Ureter (tissue), 1 donor: ENCODE results near the gene SLC25A45. TPM values are rescaled to one million over a fixed set of nuclear protein-coding genes. Genes with fewer than 3 reads are reported as not detected.

Experiments used
- DNase-seq: peaks from one replicate; pipeline ENCODE4 v3.0.0-alpha.2; 2020; ENCODE audit warnings: low spot score
- total RNA-seq: library from RNA; stranded (reverse); gene quantifications from one replicate; pipeline ENCODE4 v1.2.4, GENCODE V29; 2023
- donor health status: DM: yes; HTN: yes; CAD: no.

The SLC25A45 gene
- total RNA-seq, 1 donor from 2014 or later = 9.4 TPM

DNA sequence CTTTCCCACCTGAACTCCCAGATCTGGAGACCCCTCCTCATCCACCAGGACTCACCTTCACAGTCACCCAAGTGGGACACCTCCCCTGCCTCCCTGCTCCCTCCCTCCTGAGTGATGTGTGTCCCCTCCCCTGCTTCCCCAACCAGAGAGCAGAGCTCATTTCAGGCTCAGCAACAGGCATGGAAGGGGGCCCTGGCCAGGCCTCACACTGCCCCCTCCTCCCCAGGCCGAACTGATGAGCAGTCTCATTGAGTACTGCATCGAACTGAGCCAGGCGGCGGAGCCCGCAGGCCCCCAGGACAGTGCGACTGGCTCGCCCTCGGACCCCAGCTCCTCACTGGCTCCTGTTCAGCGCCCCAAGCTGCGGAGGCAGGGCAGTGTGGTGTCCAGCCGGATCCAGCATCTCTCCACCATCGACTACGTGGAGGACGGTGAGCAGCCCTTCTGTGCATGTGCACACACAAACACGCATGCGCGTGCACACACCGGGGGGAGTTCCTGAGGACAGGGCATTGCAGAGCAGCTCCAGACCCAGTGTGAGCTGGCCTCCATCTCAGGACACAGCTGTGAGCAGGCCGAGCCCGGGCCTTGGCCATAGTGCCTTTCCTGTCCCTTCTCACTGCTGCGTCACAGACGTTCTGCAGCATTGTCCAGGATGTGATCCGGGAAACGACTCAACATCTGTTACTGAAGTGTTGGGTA is 22.3 kb upstream of the SLC25A45 start:
- no peak for DNase-seq

DNA sequence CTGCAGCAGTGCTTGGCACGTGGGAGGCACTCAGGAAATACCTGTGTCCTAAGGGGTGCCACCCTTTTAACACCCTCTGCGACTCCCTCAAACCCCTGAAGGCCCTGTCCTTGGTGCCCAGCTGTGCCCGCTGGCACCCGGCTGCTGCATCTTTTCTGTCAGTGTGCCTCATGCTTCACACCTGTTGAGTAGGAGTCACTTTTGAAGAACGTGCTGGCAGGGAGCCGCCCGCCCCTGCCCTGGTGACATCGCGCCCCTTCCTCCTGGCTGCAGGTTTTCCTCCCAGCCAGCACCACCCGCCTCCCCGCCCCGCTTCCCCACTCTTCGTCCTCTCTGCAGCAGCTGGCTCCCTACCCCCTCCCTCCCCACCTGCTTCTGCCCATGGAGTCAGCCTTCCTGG is 21.8 kb upstream of the SLC25A45 start:
- DNase-seq = no peak

- no peak for DNase-seq
These were observed 21.2 kb upstream of the SLC25A45 start for GRCh38 chr11:65403607-65404121.

DNA sequence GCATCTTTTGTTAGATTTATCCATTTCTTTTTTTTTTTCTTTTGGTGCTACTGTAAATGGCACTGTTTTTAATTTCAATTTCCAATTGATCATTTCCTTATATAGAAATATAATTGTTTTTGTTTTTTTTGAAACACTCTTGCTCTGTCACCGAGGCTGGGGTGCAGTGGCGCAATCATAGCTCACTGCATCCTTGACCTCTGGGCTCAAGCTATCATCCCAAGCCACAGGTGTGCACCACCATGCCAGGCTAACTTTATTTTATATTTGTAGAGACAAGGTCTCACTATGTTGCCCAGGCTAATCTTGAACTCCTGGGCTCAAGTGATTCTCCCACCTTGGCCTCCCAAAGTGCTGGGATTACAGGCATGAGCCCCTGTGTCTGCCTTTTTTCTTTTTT is 20.3 kb upstream of the SLC25A45 start:
- no peak for DNase-seq

- no peak for DNase-seq
These were observed 19.4 kb upstream of the SLC25A45 start for GRCh38 chr11:65401803-65402248.

- DNase-seq = no peak
These were observed 18.8 kb upstream of the SLC25A45 start for GRCh38 chr11:65401073-65401802.

DNA sequence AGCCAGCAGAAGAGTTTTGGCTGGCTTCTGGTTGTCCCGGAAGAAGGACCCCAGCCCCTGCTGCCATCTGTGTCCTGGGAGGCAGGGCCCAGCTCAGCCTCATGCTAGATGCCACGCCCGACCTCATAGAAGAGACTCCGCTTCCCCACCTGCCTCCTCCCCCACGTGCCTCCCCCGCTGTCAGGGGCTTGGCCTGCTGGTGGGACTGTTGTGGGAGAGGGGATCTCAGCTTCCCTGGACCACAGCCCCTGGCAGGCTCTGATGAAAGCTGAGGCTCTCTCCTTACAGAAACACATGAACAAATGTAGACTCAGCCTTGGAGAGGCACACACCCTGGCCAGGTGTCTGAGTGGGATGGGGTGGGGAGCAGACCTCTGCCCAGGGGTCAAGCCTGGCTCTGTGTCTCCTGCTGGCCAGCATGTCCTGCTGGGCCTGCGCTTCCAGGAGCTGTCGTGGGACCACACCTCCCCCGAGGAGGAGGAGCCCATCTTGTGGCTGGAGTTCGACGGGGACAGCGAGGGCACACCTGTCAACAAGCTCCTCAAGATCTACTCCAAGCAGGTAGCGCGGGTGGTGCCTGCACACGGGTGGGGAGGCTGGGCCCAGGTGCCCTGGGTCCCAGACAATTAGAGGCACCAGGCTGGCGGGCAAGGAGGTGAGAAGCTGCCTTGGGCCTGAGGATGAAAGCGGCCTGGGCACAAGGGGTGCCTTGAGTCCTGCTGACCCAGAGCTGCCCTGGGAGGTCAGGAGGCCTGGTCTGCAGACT is 18.0 kb upstream of the SLC25A45 start:
- DNase-seq = no peak

GRCh38 chr11:65399845-65400244 is 17.4 kb upstream of the SLC25A45 start:
- DNase-seq = no peak

GRCh38 chr11:65399249-65399648 is 16.8 kb upstream of the SLC25A45 start:
- no peak for DNase-seq

DNA sequence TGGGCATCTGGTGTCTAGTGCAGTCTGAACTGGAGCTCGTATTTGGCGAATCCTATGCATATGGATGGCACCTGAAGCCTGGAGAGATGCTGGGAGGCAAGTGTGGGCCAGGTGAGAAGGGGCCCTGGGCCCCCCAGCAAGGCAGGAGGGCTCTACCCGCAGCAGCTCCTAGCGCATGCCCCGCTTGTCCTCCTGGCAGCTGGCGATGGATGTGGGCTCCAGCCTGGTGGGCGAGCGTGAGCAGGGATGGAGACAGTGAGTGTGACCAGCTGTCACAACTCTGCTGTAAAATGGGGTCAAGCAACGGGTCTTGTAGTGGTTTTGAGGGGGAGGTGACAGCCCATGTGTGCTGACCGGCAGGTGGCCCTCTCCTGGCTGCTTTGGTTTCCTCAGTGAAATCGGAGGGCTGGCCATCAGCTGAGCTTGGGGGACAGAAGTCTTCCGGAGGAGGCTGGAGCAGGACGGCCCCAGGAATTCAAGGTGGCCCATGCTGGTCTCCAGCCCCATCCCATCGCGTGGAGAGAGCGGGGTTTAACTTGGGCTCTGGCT is 16.0 kb upstream of the SLC25A45 start:
- DNase-seq = no peak

- no peak for DNase-seq
These were observed 14.6 kb upstream of the SLC25A45 start for GRCh38 chr11:65396769-65397745.

DNA sequence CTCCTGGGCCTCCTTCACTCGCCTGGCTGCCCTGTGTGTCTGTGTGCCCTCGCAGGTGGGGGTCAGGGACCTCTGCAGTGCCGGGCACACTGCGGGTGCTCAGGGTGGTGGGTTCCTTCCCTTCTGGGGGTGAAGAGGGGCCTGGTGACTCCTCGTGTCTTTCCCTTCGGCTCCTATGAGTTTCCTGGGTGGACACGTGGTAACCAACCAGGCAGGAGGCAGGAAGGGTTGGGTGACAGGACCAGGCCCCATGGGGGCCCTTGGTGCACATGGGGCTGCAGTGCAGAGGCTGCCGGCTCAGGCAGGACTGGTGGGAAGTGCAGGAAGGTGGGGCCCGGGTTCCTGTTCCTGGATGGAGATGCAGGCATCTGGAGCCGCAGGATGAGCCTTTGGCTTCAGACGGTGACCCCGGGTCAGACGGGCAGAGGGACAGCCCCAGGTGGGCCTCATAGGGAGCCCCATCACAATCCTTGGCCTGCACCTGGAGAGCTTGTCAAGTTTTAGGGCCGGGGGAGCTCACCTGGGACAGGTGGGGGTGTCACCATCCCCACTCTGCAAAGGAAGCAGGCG is 13.6 kb upstream of the SLC25A45 start:
- DNase-seq = no peak

- DNase-seq = no peak
These were observed 11.7 kb upstream of the SLC25A45 start for GRCh38 chr11:65394125-65394536.

GRCh38 chr11:65393513-65394079 is 11.2 kb upstream of the SLC25A45 start:
- no peak for DNase-seq

DNA sequence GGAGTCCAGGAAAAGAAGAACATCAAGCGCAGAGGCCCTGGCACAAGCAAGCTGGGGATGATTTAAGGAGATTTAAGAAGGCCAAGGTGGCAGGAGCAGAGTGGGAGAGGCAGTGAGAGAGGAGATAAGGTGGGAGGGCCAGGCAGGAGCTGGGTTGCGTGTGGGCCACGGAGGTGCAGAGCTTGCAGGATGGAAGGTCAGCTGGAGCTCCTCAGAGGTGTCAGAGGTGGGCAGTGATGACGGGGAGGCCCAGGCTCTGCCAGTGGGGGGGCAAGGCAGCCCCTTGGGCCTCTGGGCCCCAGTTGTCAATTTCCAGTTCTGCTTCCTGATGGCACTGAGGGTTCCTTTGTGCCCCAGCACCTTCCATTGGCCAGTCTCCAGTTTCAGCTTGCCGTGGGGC is 10.5 kb upstream of the SLC25A45 start:
- DNase-seq = no peak

GRCh38 chr11:65392186-65392829 is 9.9 kb upstream of the SLC25A45 start:
- no peak for DNase-seq

DNA sequence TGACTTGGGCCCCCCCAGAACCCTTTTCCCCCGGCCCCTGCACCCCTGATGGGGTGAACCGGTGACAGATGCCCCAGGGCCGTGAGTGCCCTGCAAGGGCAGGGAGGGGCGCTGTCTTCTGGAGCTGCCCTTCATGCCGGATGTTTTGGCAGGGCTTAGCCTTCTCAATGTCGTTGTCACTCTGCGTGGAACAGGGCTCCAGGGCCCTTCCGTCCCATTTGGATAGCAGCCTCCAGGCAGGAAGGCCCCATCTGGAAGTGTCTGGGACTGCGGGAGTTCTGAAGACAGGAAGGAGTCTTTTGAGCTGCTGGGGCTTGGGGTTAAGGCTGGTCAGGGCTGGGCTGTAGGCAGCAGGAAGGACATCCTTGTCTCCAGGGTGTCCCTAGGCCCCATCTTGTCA is 8.6 kb upstream of the SLC25A45 start:
- no peak for DNase-seq

DNA sequence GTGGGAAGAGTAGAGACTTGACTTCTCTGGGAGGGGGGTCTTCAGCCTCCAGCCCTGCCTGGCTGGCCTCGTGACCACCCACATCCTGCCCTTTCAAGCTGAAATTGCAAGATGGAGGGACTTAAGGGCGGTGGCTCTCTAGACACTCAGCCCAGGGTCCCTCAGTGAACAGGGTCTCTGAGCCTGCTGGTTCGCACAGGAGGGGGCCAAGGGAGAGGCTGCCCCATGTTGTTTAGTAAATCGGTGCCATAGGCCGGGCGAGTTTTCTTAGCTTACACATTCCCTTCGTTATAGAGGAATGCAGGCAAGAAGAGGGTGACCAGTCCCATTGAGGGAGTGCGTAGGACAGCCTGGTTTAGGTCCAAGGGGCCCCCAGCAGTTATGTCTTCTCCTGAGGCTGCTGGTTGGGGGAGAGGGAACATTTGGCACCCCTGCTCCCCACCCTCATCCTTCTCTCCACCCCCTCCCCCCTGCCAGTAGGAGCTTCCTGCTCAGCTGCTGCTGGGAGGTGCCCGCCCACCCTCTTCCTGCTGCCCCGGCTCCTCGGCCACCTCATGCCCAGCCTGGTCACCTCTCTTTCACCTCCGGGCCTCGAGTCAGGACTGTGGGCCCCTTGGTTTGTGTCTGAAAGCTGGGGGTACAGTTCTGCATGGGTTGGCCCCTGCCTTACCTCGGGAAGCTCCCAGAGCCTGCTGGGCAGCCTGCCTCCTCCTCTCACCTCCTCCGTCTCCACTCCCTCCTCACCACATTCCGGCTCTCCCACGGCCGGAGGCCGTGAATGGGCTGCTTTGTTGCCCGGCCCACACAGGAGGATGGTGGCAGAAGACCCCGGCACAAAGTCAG is 7.9 kb upstream of the SLC25A45 start:
- no peak for DNase-seq
